ENCODE data around the gene UBXN2A.
"Not testable (repeated sequence)": the region's sequence is repeated elsewhere in the genome, so short reads cannot be mapped to it uniquely, and the experiment has no call there.

The UBXN2A gene

DNA sequence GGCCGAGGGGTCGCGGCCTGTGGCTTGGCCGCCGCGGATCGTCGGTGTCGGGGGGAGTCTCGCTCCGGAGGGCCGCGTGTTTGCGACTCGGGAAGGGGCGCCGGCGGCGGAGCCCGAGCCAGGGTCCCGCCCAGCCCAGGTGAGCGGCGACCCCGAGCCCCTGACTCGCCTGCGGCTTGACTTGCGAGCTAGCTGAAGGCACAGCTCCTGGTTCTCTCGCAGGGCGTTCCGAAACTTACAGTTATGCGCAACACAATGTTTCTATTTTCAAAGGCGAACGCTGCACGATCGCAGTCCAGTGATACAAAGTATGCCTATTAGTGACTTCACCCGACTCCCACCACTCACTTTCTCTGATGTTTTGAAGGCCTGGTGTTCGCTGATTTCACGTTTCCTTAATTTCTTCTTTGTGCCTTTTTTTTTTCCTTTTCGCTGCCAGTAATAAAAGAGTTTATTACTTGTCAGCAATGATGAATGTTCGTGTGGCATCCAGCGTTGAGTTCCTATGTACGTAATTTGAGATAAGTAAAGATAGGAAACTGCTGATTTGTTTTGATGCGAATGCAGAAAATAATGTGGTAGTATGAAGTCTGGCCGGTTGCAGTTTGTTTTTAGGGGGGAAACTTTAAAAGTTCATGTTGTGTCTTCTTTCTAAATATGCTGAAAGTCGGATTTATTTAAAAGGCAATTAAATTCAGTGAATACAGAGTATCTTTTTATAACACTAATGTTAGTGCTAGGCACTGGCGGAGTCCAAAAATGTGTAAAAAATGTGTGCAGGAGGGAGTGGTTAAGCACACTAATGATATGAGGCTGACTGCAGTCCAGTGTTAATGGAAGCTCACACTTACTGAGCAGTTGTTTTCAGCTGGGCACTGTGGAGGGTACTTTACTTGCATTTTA lies 706 bp downstream of the UBXN2A start:
- DNase-seq: peak in 12 of 56 donors; percentile 2 to 62 (median 38)

DNA sequence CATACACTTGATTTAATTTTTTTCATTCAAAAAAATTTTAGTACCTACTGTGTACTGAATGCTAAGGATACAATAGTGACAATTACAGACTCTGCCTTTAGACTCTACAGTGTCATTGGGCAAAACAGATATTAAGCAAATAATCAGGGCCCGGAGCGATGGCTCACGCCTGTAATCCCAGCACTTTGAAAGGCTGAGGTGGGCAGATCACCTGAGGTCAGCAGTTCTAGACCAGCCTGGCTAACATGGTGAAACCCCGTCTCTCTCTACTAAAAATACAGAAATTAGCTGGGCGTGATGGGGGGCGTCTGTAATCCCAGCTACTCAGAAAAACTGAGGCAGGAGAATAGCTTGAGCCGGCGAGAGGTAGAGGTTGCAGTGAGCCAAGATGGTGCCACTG lies 1.4 kb downstream of the UBXN2A start:
- no peak for DNase-seq

- no peak for DNase-seq
Observed at GRCh38 chr2:23943666-23944065, 3.4 kb downstream of the UBXN2A start.

DNA sequence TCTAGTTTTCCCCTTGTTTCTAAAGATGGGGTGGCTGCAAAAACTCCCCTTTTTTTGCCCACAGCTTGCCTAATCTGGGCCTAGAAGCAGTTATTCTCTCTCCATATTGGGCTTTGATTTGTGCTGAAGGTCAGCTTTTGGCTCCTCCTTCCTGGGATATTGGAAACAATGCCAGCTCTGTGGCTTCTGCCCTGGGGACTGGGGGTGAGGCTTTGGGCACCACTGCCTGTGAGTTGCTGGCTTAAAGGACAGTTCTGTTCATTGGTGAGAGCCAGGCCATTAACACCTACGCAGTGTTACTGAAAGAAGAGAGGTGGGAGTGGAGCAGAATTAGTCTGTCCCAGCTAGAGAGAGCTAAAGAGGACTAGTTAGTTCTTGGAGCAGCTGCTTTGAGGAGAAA lies 4.3 kb downstream of the UBXN2A start:
- DNase-seq: peak in 29 of 56 donors; percentile 2 to 54 (median 21)

GRCh38 chr2:23944976-23945375 lies 4.7 kb downstream of the UBXN2A start:
- DNase-seq: no peak

DNA sequence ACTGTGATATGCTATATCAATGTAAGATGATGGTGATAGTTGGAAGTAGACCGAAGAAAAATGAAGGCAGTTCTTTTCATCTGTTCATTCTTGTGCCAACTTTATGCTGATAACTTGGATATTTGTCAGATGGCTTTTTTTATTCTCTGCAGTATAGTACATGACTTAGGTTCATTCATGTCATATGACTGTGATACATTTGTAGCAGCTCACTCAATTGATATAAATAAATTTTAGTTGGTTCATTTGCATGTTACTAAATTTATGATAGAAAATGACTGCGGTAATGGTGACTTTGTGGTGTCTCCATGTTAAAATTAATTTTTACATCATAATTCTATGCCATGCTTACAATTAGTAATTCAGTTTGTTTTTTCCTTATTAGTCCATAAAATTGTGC lies 7.1 kb downstream of the UBXN2A start:
- DNase-seq: no peak

DNA sequence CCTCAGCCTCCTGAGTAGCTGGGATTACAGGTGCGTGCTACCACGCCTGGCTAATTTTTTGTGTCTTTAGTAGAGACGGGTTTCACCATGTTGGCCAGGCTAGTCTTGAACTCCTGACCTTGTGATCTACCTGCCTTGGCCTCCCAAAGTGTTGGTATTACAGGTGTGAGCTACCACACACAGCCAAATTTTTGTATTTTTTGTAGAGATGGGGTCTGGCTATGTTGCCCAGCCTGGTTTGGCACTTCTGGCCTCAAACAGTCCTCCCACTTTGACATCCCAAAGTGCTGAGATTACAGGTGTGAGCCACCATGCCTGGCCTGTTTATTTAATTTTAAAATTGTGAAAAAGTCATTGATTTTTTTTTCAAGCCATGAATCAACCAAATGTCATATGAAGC lies 12.3 kb downstream of the UBXN2A start:
- not testable (repeated sequence) for DNase-seq

GRCh38 chr2:23953625-23954024 lies 13.4 kb downstream of the UBXN2A start:
- no peak for DNase-seq

- no peak for DNase-seq
Observed at GRCh38 chr2:23954325-23955014, 14.2 kb downstream of the UBXN2A start.

GRCh38 chr2:23967846-23968245 lies 27.6 kb downstream of the UBXN2A start:
- no peak for DNase-seq

DNA sequence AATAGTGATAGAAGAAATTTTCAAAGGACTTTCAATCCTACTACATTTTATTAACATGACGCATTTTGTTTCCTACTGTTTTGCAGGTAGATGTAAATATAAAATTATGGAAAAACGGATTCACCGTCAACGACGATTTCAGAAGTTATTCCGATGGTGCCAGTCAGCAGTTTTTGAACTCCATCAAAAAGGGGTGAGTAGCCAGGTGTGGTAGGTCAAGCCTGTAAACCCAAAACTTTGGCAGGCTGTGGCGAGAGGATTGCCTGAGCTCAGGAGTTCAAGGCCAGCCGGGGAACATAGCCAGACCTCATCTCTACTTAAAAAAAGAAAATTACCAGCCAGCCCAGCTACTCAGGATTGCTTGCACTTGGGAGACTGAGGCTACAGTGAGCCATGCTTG lies 36.6 kb downstream of the UBXN2A start:
- no peak for DNase-seq

DNA sequence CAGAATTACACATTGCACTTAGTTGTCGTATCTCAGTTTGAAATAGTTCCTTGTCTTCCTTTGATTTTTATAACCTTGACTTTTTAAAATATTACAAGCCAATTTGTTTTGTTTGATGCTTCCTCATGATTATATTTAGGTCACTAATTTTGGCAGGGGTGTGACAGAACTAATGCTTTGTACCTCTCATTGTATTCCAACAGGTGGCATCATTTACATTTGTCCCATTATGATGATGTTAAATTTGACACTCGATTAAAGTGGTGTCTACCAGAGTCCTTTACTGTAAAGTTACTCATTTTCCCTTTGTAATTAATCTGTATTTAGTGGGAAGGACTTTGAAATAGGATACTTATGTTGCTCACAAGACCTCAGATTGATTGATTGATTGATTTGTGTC lies 48.1 kb downstream of the UBXN2A start:
- no peak for DNase-seq

DNA sequence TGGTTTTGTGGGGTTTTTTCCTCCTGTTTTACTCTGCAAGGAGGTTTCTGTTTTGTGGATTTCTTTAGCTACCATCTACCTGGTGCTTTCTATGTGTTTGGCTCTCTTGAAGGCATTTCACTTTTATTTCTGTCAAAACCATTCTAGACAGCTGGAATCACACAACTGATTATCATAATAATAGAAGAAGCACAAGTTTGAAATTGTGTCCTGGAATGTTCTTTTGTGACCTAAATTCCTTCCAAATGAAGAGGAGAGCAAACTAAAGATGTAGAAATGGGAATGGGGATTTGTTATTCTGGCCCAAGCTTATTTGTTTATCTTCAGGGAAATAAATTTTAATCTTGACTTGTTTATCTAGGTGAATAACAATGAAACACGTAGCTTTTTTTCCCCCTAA lies 52.7 kb downstream of the UBXN2A start:
- no peak for DNase-seq

DNA sequence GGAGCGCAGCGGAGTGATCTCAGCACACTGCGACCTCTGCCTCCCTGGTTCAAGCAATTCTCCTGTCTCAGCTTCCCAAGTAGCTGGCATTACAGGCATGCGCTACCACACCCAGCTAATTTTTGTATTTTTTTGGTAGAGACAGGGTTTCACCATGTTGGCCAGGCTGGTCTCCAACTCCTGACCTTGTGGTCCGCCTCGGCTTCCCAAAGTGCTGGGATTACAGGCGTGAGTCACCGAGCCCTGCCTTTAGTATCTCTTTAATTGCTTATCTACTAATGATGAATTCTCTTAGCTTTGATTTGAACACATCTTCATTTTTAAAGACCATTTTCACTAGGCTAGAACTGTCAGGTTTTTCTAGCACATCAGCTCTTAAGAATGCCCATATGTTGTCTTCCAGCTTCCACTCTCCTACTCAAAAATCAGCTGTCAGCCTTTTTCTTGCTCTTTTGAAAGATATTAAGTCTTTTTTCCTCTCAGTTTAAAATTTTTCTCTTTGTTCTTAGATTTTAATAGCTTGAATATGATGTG lies 53.5 kb downstream of the UBXN2A start:
- DNase-seq: no peak

- no peak for DNase-seq
Observed at GRCh38 chr2:23994567-23994966, 54.3 kb downstream of the UBXN2A start.

DNA sequence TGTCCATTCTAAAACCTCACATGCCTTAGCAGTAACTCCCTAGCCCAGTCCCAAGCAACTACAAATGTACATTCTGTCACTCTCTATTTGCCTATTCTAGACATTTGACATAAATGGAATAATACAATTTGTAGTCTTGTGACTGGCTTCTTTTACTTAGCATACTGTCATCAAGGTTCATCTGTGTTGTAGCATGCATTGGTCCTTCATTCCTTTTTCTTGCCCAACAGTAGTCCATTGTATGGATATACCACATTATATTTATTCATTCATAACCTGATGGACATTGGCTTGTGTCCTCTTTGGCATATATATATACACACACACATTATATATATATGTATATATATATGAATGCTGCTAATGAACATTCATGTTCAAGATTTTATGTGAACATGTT lies 67.4 kb downstream of the UBXN2A start:
- DNase-seq: no peak

DNA sequence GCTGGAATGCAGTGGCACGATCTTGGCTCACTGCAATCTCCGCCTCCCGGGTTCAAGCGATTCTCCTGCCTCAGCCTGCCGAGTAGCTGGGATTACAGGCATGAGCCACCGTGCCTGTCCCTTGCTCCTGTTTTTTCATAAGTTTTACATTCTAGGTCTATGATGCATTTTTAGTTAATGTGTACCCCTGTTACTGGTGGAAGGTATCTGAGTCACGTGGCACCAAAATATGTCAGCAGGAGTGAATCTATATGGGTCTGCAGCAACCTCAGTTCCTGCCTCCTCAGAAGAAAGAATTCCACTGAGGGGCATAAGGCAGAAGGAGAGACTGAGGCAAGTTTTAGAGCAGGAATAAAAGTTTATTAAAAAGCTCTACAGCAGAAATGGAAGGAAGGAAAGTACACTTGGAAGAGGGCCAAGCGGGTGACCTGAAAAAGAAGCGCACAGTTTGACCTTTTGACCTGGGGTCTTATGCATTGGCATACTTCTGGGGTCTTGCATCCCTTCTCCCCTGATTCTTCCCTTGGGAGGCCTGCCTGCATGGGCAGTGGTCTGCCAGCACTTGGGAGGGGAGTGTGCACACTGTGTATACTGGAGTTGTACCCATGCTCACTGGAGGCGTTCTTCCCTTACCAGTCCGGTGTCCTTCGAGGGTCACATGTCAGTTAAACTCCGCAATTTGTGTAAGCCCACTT lies 68.6 kb downstream of the UBXN2A start:
- no peak for DNase-seq

DNA sequence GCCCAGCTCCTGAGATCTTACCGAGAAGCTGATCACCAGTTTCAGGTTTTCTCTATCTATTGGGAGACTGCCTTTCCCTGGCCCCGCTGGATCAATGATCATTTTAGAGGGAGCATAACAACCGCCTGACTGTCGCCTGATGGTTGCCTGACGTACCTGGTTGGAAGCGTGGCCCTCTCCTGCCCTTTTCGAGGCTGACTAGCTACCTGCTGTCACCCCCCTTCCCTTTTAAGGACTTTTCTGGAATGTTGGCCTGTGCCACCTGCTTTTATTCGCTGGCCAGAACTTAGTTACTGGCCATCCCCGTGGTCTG lies 69.1 kb downstream of the UBXN2A start:
- no peak for DNase-seq

- no peak for DNase-seq
Observed at GRCh38 chr2:24009680-24010476, 69.6 kb downstream of the UBXN2A start, which contains the start of gene MFSD2B. Gene MFSD2B, plus strand, starts transcription at chr2:24010085. Its CDS starts 12 bp downstream, at chr2:24010097.

DNA sequence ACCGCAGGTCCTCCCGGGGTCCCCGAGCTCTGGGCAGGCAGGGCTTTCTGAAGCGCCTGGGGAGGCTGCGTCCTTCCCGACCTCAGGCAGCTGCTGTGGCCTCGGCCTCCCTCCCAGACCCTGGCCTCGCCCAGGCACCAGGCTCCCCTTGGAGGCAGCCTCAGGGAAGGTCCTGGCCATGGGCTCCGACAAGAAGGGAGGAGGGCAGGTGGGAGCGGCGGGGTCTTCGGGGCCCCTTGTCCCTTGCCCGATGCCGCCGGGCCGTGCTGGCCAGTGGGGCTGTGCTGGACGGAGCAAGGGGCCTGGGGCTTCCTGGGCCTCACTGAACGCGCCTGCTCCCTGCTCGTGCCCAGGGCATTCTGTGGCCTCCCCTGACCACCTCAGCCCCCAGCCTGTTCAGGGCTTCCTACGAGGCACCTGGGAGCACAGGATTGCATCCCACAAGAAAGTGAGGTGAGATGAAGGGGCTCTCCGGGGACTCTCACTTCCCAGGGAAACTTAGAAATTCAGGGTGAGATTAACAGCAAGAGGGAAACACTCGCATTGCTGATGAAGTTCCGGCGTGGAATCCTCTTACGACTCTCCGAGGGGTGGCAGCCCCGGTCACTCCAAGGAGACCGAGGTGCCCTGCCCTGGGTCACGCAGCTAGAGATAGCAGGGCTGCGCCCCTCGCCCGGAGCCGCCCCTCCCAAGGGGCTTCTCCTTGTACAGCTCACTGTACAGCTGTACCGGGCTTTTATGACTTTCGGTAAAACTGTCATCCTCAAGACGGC lies 70.4 kb downstream of the UBXN2A start:
- no peak for DNase-seq

Data from amygdala (tissue), 56 donors.